ENCODE data around the gene KPNB1. TPM values are rescaled to one million over a fixed set of nuclear protein-coding genes. Genes with fewer than 3 reads are reported as not detected.

KPNB1 gene
- total RNA-seq, 1 donor from 2014 or later, result 491 TPM

- DNase-seq (ENCODE audit: low read depth), result no peak
Observed at GRCh38 chr17:47704116-47704515, 54.4 kb downstream of the KPNB1 start.

GRCh38 chr17:47704736-47705135, 55.0 kb downstream of the KPNB1 start:
- Mint-ChIP-seq H3K27me3 (ENCODE audit: low read depth, unreplicated experiment) (peaks cover 1% of the 10 kb centered on the region), H3K4me3 (ENCODE audit: unreplicated experiment) (no peak overlapping the region), H3K4me1 (ENCODE audit: low read depth, unreplicated experiment) (peaks cover 15% of the 10 kb centered on the region), H3K9me3 (ENCODE audit: unreplicated experiment) (no peaks in the 10 kb centered on the region), H3K27ac (ENCODE audit: unreplicated experiment) (no peak overlapping the region), H3K36me3 (ENCODE audit: low read depth, unreplicated experiment) (peaks cover 21% of the 10 kb centered on the region)
- H3K4me2 ChIP-seq (ENCODE audit: low read length), result no peak overlapping the region
- no peaks in the 10 kb centered on the region for H3K79me2 ChIP-seq (ENCODE audit: insufficient read depth, low read length)
- H3K4me1 ChIP-seq (ENCODE audit: insufficient read depth, low read length), result peaks cover 8% of the 10 kb centered on the region
- H3K4me3 ChIP-seq (ENCODE audit: insufficient read depth, low read depth, low read length), result no peak overlapping the region
- H3K27ac ChIP-seq (ENCODE audit: low read depth, low read length), result no peak overlapping the region
- H3K27me3 ChIP-seq (ENCODE audit: insufficient read depth, low read length), result peaks cover 27% of the 10 kb centered on the region
- peaks cover 53% of the 10 kb centered on the region for H4K20me1 ChIP-seq (ENCODE audit: insufficient read depth, low read length)
- H3K9me3 ChIP-seq (ENCODE audit: insufficient read depth, low read depth, low read length), result no peaks in the 10 kb centered on the region
- H2AFZ ChIP-seq (ENCODE audit: low read depth, low read length), result no peak overlapping the region
- H3K9ac ChIP-seq (ENCODE audit: low read length), result no peak overlapping the region
- no peaks in the 10 kb centered on the region for H3K36me3 ChIP-seq (ENCODE audit: insufficient read depth, low read length)
- no peak for DNase-seq (ENCODE audit: low read depth)
- no peak for FAIRE-seq
- TF ChIP-seq CTCF (IDR thresholded peaks at IDR 0.05; ENCODE audit: insufficient read depth, low read depth, low read length) (no peak), EZH2 (IDR thresholded peaks at IDR 0.05; ENCODE audit: insufficient read depth, low read length) (no peak)

More at GRCh38 chr17:47704116-47704515, 54.4 kb downstream of the KPNB1 start:
- H3K36me3 Mint-ChIP-seq (ENCODE audit: low read depth, unreplicated experiment), result peaks cover 21% of the 10 kb centered on the region
- Histone ChIP-seq H3K4me1 (ENCODE audit: insufficient read depth, low read length) (peaks cover 8% of the 10 kb centered on the region), H3K36me3 (ENCODE audit: insufficient read depth, low read length) (no peaks in the 10 kb centered on the region), H2AFZ (ENCODE audit: low read depth, low read length) (no peak overlapping the region), H3K4me3 (ENCODE audit: insufficient read depth, low read depth, low read length) (no peak overlapping the region), H3K4me2 (ENCODE audit: low read length) (no peak overlapping the region), H3K9ac (ENCODE audit: low read length) (no peak overlapping the region), H4K20me1 (ENCODE audit: insufficient read depth, low read length) (peaks cover 53% of the 10 kb centered on the region), H3K27ac (ENCODE audit: low read depth, low read length) (no peak overlapping the region), H3K79me2 (ENCODE audit: insufficient read depth, low read length) (no peaks in the 10 kb centered on the region), H3K27me3 (ENCODE audit: insufficient read depth, low read length) (peaks cover 27% of the 10 kb centered on the region), H3K9me3 (ENCODE audit: insufficient read depth, low read depth, low read length) (no peaks in the 10 kb centered on the region)
- no peak for TF ChIP-seq CTCF (IDR thresholded peaks at IDR 0.05; ENCODE audit: insufficient read depth, low read depth, low read length)
- no peak for TF ChIP-seq EZH2 (IDR thresholded peaks at IDR 0.05; ENCODE audit: insufficient read depth, low read length)
- peaks cover 15% of the 10 kb centered on the region for H3K4me1 Mint-ChIP-seq (ENCODE audit: low read depth, unreplicated experiment)
- no peak for FAIRE-seq
- no peaks in the 10 kb centered on the region for H3K27me3 Mint-ChIP-seq (ENCODE audit: low read depth, unreplicated experiment)
- H3K9me3 Mint-ChIP-seq (ENCODE audit: unreplicated experiment), result no peaks in the 10 kb centered on the region
- no peak overlapping the region for H3K4me3 Mint-ChIP-seq (ENCODE audit: unreplicated experiment)
- no peak overlapping the region for H3K27ac Mint-ChIP-seq (ENCODE audit: unreplicated experiment)
